Caco-2 (cell line): Measurements from ENCODE around the gene KLK11. TPM values are rescaled to one million over a fixed set of nuclear protein-coding genes. Genes with fewer than 3 reads are reported as not detected.
A peak's percentile ranks its signal among the peaks of the same experiment; 100 is the strongest.

Source experiments
- BruUV-seq: library from RNA; stranded (reverse); fragments of 400-500 nt; replicated peaks from 2 replicates; lab custom pipeline; 2021; lab: Mats Ljungman, UMichigan
- CTCF ChIA-PET: fragments of 300-600 bp; sonication (Branson Sonifier 250); formaldehyde crosslinking; loops from one replicate; lab custom pipeline; 2022; ENCODE audit warnings: antibody characterized with exemption; lab: Charles Lee
- POLR2A ChIA-PET: fragments of 300-600 bp; sonication (Branson Sonifier 250); formaldehyde crosslinking; loops from one replicate; lab custom pipeline; 2022; ENCODE audit warnings: antibody characterized with exemption; lab: Charles Lee
- DNase-seq, 2 experiments: peaks; one replicate each; pipeline versions ENCODE4 v3.0.0 to v3.0.0-alpha.2; 2020 to 2022
- H3K27me3 ChIP-seq: replicated peaks from 2 replicates; pipeline ENCODE4 v1.6.0; 2011; ENCODE audit warnings: low read length; ENCODE audit not compliant: control insufficient read depth, insufficient read depth
- H3K36me3 ChIP-seq: 2 replicates; pipeline ENCODE4 v1.5.1; 2011; ENCODE audit warnings: low read length; ENCODE audit not compliant: control insufficient read depth, insufficient read depth
- H3K4me1 ChIP-seq: fragments of 250-450 bp; sonication (Bioruptor Pico); 2 replicates; pipeline ENCODE4 v1.5.1; 2020; ENCODE audit warnings: mild to moderate bottlenecking
- H3K4me3 ChIP-seq: 2 replicates; pipeline ENCODE4 v1.5.1; 2011; ENCODE audit warnings: low read depth, mild to moderate bottlenecking, control low read depth, low read length
- H3K9me3 ChIP-seq: fragments of 250-450 bp; sonication (Bioruptor Pico); 2 replicates; pipeline ENCODE4 v1.5.1; 2020; ENCODE audit warnings: mild to moderate bottlenecking, moderate library complexity
- H3K27ac Mint-ChIP-seq: one replicate; pipeline ENCODE4 v1.8.0; 2022; ENCODE audit warnings: mixed read lengths; ENCODE audit not compliant: unreplicated experiment
- H3K27me3 Mint-ChIP-seq: one replicate; pipeline ENCODE4 v1.8.0; 2022; ENCODE audit warnings: mixed read lengths; ENCODE audit not compliant: insufficient read depth, unreplicated experiment
- H3K36me3 Mint-ChIP-seq: one replicate; pipeline ENCODE4 v1.8.0; 2022; ENCODE audit warnings: mild to moderate bottlenecking, mixed read lengths; ENCODE audit not compliant: insufficient read depth, unreplicated experiment
- H3K4me1 Mint-ChIP-seq: one replicate; pipeline ENCODE4 v1.8.0; 2022; ENCODE audit warnings: low read depth, mixed read lengths; ENCODE audit not compliant: unreplicated experiment
- H3K4me3 Mint-ChIP-seq: one replicate; pipeline ENCODE4 v1.8.0; 2022; ENCODE audit warnings: mild to moderate bottlenecking, moderate library complexity, mixed read lengths; ENCODE audit not compliant: unreplicated experiment
- H3K9me3 Mint-ChIP-seq: one replicate; pipeline ENCODE4 v1.8.0; 2022; ENCODE audit warnings: mixed read lengths; ENCODE audit not compliant: unreplicated experiment
- intact Hi-C: fragments of 100-400 bp; cut with micrococcal nuclease; formaldehyde crosslinking; loops from one replicate; pipeline ENCODE4 v1.10.0; 2022; ENCODE audit not compliant: unreplicated experiment
- total RNA-seq: library from RNA; stranded (reverse); gene quantifications from 2 replicates; pipeline ENCODE4 v1.2.3, GENCODE V29; 2022
- TF ChIP-seq, protein P1 (sequence below), 2 experiments: fragments of 200-600 bp in 1 of 2; IDR thresholded peaks; 1 replicate in 1 of 2; 2 replicates in 1 of 2; pipeline versions ENCODE4 v1.5.1 to v1.8.0; 2011 to 2022; ENCODE audit warnings: antibody characterized with exemption in 1 of 2, control low read depth in 1 of 2, inconsistent platforms in 1 of 2, low read depth in 1 of 2, low read length in 1 of 2, mild to moderate bottlenecking in 1 of 2, moderate library complexity in 1 of 2; ENCODE audit not compliant: insufficient read depth in 1 of 2, severe bottlenecking in 1 of 2, unreplicated experiment in 1 of 2

Gene KLK11
- total RNA-seq, 1 experiment from 2014 or later: not detected

DNA sequence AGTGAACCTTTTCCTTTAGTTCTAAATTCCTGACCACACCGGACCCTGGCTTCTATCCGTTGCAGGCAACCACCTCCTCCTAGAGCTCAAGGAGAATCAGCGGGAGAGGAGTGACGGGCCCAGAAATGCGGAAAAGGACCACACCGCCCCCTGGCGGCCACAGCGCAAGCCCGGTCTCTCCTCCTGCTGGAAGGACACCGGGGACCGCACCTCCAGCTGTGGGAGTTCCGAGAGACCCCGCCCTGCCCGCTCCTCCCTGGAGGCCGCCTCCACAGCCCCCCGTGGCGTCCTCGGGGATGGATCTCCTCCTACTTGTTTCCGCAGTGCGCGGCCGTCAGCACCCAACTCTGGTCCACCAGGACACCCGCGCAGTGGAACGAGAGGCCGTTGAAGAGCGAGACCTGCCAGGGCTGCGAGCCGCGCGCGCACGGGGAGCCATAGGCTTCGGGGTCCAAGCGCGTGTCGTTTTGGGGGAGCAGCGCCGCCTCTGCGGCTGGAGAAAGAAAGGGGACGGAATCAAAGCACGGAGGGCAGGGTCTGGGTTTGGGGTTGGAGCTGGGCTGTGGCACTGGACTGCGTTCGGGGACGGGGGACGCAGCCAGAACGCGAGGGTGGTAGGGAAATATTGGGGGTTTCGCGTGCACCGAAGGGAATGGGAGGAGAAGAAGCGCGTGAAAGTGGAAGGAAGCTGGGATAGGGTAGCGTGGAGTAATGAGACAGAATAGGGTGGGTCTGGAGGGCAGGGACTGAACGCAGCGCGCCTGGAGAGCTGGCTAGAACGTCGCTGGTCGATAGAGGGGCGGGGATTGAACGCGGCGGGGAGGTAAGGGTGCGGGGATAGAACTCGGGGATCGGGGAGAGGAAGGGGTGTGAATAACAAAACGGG is 9.4 kb downstream of the KLK11 start:
- H3K9me3 Mint-ChIP-seq: no peaks in the 10 kb centered on the region
- H3K4me1 ChIP-seq: 0 out of 2 replicates have a peak, but pooled peaks cover 4% of the 10 kb centered on the region
- H3K4me3 Mint-ChIP-seq: peak overlapping the region; percentile 59
- BruUV-seq: no TSS peak
- no peaks in the 10 kb centered on the region for H3K36me3 Mint-ChIP-seq
- DNase-seq: peak; percentile 52 to 54
- peaks cover 27% of the 10 kb centered on the region for H3K27me3 Mint-ChIP-seq
- H3K9me3 ChIP-seq: no peaks in the 10 kb centered on the region
- no peak overlapping the region for H3K4me3 ChIP-seq
- peaks cover 5% of the 10 kb centered on the region for H3K27me3 ChIP-seq
- H3K36me3 ChIP-seq: no peaks in the 10 kb centered on the region
- CTCF ChIA-PET: interaction anchor here (0.6 to 1.0 kb wide), 3 partner anchors 16 to 177 kb away, joined by 3 to 4 read pairs (median 3); no protein-coding TSS in a partner anchor
- intact Hi-C loops: no loop called here
- POLR2A ChIA-PET: no interaction called here
- TF ChIP-seq, protein P1, sequence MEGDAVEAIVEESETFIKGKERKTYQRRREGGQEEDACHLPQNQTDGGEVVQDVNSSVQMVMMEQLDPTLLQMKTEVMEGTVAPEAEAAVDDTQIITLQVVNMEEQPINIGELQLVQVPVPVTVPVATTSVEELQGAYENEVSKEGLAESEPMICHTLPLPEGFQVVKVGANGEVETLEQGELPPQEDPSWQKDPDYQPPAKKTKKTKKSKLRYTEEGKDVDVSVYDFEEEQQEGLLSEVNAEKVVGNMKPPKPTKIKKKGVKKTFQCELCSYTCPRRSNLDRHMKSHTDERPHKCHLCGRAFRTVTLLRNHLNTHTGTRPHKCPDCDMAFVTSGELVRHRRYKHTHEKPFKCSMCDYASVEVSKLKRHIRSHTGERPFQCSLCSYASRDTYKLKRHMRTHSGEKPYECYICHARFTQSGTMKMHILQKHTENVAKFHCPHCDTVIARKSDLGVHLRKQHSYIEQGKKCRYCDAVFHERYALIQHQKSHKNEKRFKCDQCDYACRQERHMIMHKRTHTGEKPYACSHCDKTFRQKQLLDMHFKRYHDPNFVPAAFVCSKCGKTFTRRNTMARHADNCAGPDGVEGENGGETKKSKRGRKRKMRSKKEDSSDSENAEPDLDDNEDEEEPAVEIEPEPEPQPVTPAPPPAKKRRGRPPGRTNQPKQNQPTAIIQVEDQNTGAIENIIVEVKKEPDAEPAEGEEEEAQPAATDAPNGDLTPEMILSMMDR (IDR thresholded peaks at IDR 0.05; ENCODE audit: insufficient read depth in 1 of 2, low read depth in 1 of 2, low read length in 1 of 2, severe bottlenecking in 1 of 2, unreplicated experiment in 1 of 2): peak; percentile 41 to 42
- H3K4me1 Mint-ChIP-seq: no peaks in the 10 kb centered on the region
- H3K27ac Mint-ChIP-seq: no peak overlapping the region

DNA sequence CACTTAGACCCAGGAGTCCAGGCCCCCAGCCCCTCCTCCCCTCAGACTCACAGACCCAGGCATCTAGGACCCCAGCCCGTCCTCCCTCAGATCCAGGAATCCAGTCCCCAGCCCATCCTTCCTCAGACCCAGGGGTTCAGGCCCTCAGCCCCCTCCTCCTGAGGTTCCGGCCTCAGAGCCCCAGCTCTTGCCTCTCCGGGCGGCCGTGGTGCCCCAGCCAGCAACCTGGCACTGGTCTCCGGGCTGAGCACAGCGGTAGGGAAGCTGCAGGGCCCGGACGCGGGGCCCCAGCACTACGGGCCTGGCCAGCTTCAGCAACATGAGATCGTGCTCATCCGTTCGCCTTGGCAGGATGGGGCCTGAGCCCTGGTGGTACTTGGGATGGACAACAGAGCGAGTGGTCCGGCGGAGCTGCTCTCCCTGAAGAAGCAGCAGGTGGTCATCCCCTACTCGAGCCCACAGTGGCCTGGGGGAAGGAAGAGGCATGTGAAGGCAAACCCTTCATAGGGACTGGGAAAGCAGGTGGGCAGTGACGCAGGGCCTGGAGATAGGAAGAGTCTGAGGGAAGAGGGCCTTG is 10.6 kb downstream of the KLK11 start:
- ChIA-PET CTCF (no interaction called here), POLR2A (no interaction called here)
- no TSS peak for BruUV-seq
- no peaks in the 10 kb centered on the region for H3K9me3 ChIP-seq
- H3K4me1 ChIP-seq: 0 out of 2 replicates have a peak, but pooled peaks cover 4% of the 10 kb centered on the region
- peaks cover 28% of the 10 kb centered on the region for H3K27me3 Mint-ChIP-seq
- H3K4me3 ChIP-seq: no peak overlapping the region
- H3K4me3 Mint-ChIP-seq: no peak overlapping the region
- no peaks in the 10 kb centered on the region for H3K4me1 Mint-ChIP-seq
- H3K36me3 Mint-ChIP-seq: no peaks in the 10 kb centered on the region
- H3K9me3 Mint-ChIP-seq: no peaks in the 10 kb centered on the region
- peaks cover 5% of the 10 kb centered on the region for H3K27me3 ChIP-seq
- no peak overlapping the region for H3K27ac Mint-ChIP-seq
- TF ChIP-seq, protein P1 (IDR thresholded peaks at IDR 0.05; ENCODE audit: insufficient read depth in 1 of 2, low read depth in 1 of 2, low read length in 1 of 2, severe bottlenecking in 1 of 2, unreplicated experiment in 1 of 2): no peak
- H3K36me3 ChIP-seq: no peaks in the 10 kb centered on the region
- DNase-seq: no peak
- intact Hi-C loops: no loop called here

DNA sequence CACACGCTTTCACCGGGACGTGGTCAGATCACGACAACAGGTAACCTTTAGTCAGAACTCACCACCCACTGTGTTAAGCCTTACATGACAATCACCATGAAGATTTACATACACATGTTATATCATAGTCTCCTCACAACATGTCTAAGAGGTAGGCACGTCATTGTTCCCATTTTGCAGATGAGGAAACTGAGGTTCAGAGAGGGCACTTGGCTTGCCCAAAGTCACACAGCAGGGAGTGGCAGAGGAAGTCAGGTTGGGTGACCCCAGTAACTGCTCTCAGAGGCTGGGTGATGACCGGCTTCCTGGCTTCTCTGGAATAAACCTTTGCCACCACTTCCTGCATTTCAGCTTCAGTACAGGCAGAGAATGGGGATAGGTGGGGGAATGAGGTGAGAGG is 12.2 kb downstream of the KLK11 start:
- DNase-seq: no peak
- H3K27me3 ChIP-seq: peaks cover 3% of the 10 kb centered on the region
- no peak overlapping the region for H3K4me3 ChIP-seq
- POLR2A ChIA-PET: no interaction called here
- no TSS peak for BruUV-seq
- TF ChIP-seq, protein P1 (IDR thresholded peaks at IDR 0.05; ENCODE audit: insufficient read depth in 1 of 2, low read depth in 1 of 2, low read length in 1 of 2, severe bottlenecking in 1 of 2, unreplicated experiment in 1 of 2): no peak
- H3K9me3 ChIP-seq: no peaks in the 10 kb centered on the region
- 0 out of 2 replicates have a peak, but pooled peaks cover 3% of the 10 kb centered on the region for H3K4me1 ChIP-seq
- Mint-ChIP-seq H3K4me3 (no peak overlapping the region), H3K9me3 (no peaks in the 10 kb centered on the region), H3K27me3 (peaks cover 33% of the 10 kb centered on the region), H3K4me1 (no peaks in the 10 kb centered on the region), H3K27ac (no peak overlapping the region), H3K36me3 (no peaks in the 10 kb centered on the region)
- intact Hi-C loops: no loop called here
- no peaks in the 10 kb centered on the region for H3K36me3 ChIP-seq
- CTCF ChIA-PET: no interaction called here
